Gastrocnemius medialis (tissue), 4 donors: ENCODE data around the gene DPH5.

Source experiments
- POLR2A ChIP-seq, 2 donors: fragments of 450-650 bp; IDR thresholded peaks; one replicate each; pipeline ENCODE4 v1.6.1; 2017; ENCODE audit warnings: antibody characterized with exemption in 2 of 2, mild to moderate bottlenecking in 2 of 2, moderate library complexity in 2 of 2
- TF ChIP-seq, protein P1 (sequence below), 5 experiments: fragments of 450-650 bp in 3 of 5; fragments of 200-600 bp in 2 of 5; sonication (generic) in 2 of 5; IDR thresholded peaks in 4 of 5; conservative IDR thresholded peaks in 1 of 5; 1 replicate in 4 of 5; 2 replicates in 1 of 5; pipeline ENCODE4 v1.5.1; 2016 to 2019; ENCODE audit warnings: antibody characterized with exemption in 5 of 5, mild to moderate bottlenecking in 3 of 5, moderate library complexity in 3 of 5

GRCh38 chr1:101030881-101031280 is 5.3 kb upstream of the DPH5 start:
- TF ChIP-seq, protein P1, sequence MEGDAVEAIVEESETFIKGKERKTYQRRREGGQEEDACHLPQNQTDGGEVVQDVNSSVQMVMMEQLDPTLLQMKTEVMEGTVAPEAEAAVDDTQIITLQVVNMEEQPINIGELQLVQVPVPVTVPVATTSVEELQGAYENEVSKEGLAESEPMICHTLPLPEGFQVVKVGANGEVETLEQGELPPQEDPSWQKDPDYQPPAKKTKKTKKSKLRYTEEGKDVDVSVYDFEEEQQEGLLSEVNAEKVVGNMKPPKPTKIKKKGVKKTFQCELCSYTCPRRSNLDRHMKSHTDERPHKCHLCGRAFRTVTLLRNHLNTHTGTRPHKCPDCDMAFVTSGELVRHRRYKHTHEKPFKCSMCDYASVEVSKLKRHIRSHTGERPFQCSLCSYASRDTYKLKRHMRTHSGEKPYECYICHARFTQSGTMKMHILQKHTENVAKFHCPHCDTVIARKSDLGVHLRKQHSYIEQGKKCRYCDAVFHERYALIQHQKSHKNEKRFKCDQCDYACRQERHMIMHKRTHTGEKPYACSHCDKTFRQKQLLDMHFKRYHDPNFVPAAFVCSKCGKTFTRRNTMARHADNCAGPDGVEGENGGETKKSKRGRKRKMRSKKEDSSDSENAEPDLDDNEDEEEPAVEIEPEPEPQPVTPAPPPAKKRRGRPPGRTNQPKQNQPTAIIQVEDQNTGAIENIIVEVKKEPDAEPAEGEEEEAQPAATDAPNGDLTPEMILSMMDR (IDR thresholded peaks at IDR 0.05 in 4 of 5, conservative IDR thresholded peaks at IDR 0.05 in 1 of 5) = no peak
- TF ChIP-seq POLR2A (IDR thresholded peaks at IDR 0.05) = no peak
